WTC11 (cell line): ENCODE measurements around the gene RPL37. TPM values are rescaled to one million over a fixed set of nuclear protein-coding genes. Genes with fewer than 3 reads are reported as not detected.

Experiments
- ARID4B ChIP-seq: sonication (generic); formaldehyde crosslinking; IDR thresholded peaks from 2 replicates; pipeline ENCODE4 v1.8.0; 2023; ENCODE audit warnings: missing genetic modification reagents, mild to moderate bottlenecking, borderline replicate concordance
- ATF3 ChIP-seq: sonication (generic); formaldehyde crosslinking; conservative IDR thresholded peaks from 2 replicates; pipeline ENCODE4 v1.8.1; 2022; ENCODE audit warnings: mild to moderate bottlenecking, missing genetic modification reagents
- CDX4 ChIP-seq: fragments of 250-450 bp; sonication (Bioruptor Pico); IDR thresholded peaks from 2 replicates; pipeline ENCODE4 v1.9.0; 2021; ENCODE audit warnings: moderate library complexity, mild to moderate bottlenecking, inconsistent platforms, borderline replicate concordance
- ELF4 ChIP-seq: sonication (generic); formaldehyde crosslinking; IDR thresholded peaks from 2 replicates; pipeline ENCODE4 v1.8.1; 2022; ENCODE audit warnings: low read depth, mild to moderate bottlenecking, moderate library complexity, missing genetic modification reagents
- ERG ChIP-seq: fragments of 250-450 bp; sonication (Bioruptor Pico); IDR thresholded peaks from 2 replicates; pipeline ENCODE4 v1.8.0; 2021; ENCODE audit warnings: mild to moderate bottlenecking
- GABPB1 ChIP-seq: sonication (generic); formaldehyde crosslinking; IDR thresholded peaks from 2 replicates; pipeline ENCODE4 v1.8.1; 2023; ENCODE audit warnings: mild to moderate bottlenecking, missing genetic modification reagents
- GTF2I ChIP-seq: fragments of 250-450 bp; sonication (Bioruptor Pico); conservative IDR thresholded peaks from 2 replicates; pipeline ENCODE4 v1.4.0; 2021; ENCODE audit warnings: mild to moderate bottlenecking
- HMGA2 ChIP-seq: fragments of 250-450 bp; sonication (Bioruptor Pico); IDR thresholded peaks from 2 replicates; pipeline ENCODE4 v1.4.0; 2021; ENCODE audit warnings: mild to moderate bottlenecking, moderate library complexity
- IRF1 ChIP-seq: sonication (generic); formaldehyde crosslinking; IDR thresholded peaks from 2 replicates; pipeline ENCODE4 v1.8.0; 2023; ENCODE audit warnings: missing genetic modification reagents
- IRF2 ChIP-seq: sonication (generic); formaldehyde crosslinking; IDR thresholded peaks from 2 replicates; pipeline ENCODE4 v1.8.0; 2022; ENCODE audit warnings: low read depth, missing genetic modification reagents, borderline replicate concordance
- MLX ChIP-seq: sonication (generic); formaldehyde crosslinking; IDR thresholded peaks from 2 replicates; pipeline ENCODE4 v1.8.1; 2023; ENCODE audit warnings: mild to moderate bottlenecking, missing genetic modification reagents, moderate library complexity
- NR3C1 ChIP-seq: sonication (generic); formaldehyde crosslinking; conservative IDR thresholded peaks from 2 replicates; pipeline ENCODE4 v1.8.1; 2023; ENCODE audit warnings: low read depth, mild to moderate bottlenecking, missing genetic modification reagents
- OVOL2 ChIP-seq: fragments of 250-450 bp; sonication (Bioruptor Pico); IDR thresholded peaks from 2 replicates; pipeline ENCODE4 v1.9.0; 2021; ENCODE audit warnings: mild to moderate bottlenecking, borderline replicate concordance
- SMAD4 ChIP-seq: sonication (generic); formaldehyde crosslinking; IDR thresholded peaks from 2 replicates; pipeline ENCODE4 v1.8.0; 2022; ENCODE audit warnings: mild to moderate bottlenecking, missing genetic modification reagents
- SP1 ChIP-seq: sonication (generic); formaldehyde crosslinking; conservative IDR thresholded peaks from 2 replicates; pipeline ENCODE4 v1.8.1; 2022; ENCODE audit warnings: missing genetic modification reagents
- USF1 ChIP-seq: sonication (generic); formaldehyde crosslinking; IDR thresholded peaks from 2 replicates; pipeline ENCODE4 v1.8.0; 2022; ENCODE audit warnings: mild to moderate bottlenecking, missing genetic modification reagents
- USF2 ChIP-seq: sonication (generic); formaldehyde crosslinking; IDR thresholded peaks from 2 replicates; pipeline ENCODE4 v1.8.1; 2023; ENCODE audit warnings: mild to moderate bottlenecking, missing genetic modification reagents, moderate library complexity
- ZBTB21 ChIP-seq: sonication (generic); formaldehyde crosslinking; IDR thresholded peaks from 2 replicates; pipeline ENCODE4 v1.8.1; 2023; ENCODE audit warnings: mild to moderate bottlenecking, missing genetic modification reagents, borderline replicate concordance
- ZBTB43 ChIP-seq: sonication (generic); formaldehyde crosslinking; IDR thresholded peaks from 2 replicates; pipeline ENCODE4 v1.8.1; 2023; ENCODE audit warnings: mild to moderate bottlenecking, missing genetic modification reagents
- ZNF121 ChIP-seq: sonication (generic); formaldehyde crosslinking; IDR thresholded peaks from 2 replicates; pipeline ENCODE4 v1.8.0; 2023; ENCODE audit warnings: missing genetic modification reagents
- ZNF263 ChIP-seq: sonication (generic); formaldehyde crosslinking; IDR thresholded peaks from 2 replicates; pipeline ENCODE4 v1.8.1; 2022; ENCODE audit warnings: low read depth, mild to moderate bottlenecking, moderate library complexity, missing genetic modification reagents
- ZNF532 ChIP-seq: fragments of 250-450 bp; sonication (Bioruptor Pico); IDR thresholded peaks from 2 replicates; pipeline ENCODE4 v1.9.0; 2021; ENCODE audit warnings: mild to moderate bottlenecking, borderline replicate concordance
- ZNF671 ChIP-seq: fragments of 250-450 bp; sonication (Bioruptor Pico); IDR thresholded peaks from 2 replicates; pipeline ENCODE4 v1.8.0; 2021; ENCODE audit warnings: mild to moderate bottlenecking
- total RNA-seq: library from RNA; stranded (reverse); gene quantifications from 3 replicates; pipeline ENCODE4 v1.2.3, GENCODE V29; 2021

RPL37 gene
- total RNA-seq, 1 experiment from 2014 or later: 1,405 TPM

- TF ChIP-seq USF2 (CRISPR knock-in tag) (no peak), ELF4 (CRISPR knock-in tag) (no peak), SP1 (CRISPR knock-in tag) (no peak), ARID4B (CRISPR knock-in tag) (no peak), MLX (CRISPR knock-in tag) (no peak), ZBTB43 (CRISPR knock-in tag) (0 out of 2 replicates have a peak, but pooled peaks have one; percentile 31), SMAD4 (CRISPR knock-in tag) (no peak), USF1 (CRISPR knock-in tag) (peak; percentile 17; the same call in 1 of the 2 replicates), ZNF121 (CRISPR knock-in tag) (no peak), GTF2I (CRISPR knock-in tag) (no peak), GABPB1 (CRISPR knock-in tag) (no peak), ERG (no peak), IRF1 (CRISPR knock-in tag) (peak; percentile 31; the same call in 1 of the 2 replicates), IRF2 (CRISPR knock-in tag) (no peak), ZNF671 (no peak), ZNF532 (CRISPR knock-in tag) (no peak), OVOL2 (CRISPR knock-in tag) (no peak), CDX4 (CRISPR knock-in tag) (no peak), NR3C1 (CRISPR knock-in tag) (no peak), HMGA2 (CRISPR knock-in tag) (no peak), ZNF263 (CRISPR knock-in tag) (no peak), ATF3 (CRISPR knock-in tag) (no peak), ZBTB21 (CRISPR knock-in tag) (no peak)
These were observed 37.6 kb downstream of the RPL37 start (continued) for GRCh38 chr5:40797273-40798011.
